ENCODE results near the gene CSDE1.

Gene CSDE1

DNA sequence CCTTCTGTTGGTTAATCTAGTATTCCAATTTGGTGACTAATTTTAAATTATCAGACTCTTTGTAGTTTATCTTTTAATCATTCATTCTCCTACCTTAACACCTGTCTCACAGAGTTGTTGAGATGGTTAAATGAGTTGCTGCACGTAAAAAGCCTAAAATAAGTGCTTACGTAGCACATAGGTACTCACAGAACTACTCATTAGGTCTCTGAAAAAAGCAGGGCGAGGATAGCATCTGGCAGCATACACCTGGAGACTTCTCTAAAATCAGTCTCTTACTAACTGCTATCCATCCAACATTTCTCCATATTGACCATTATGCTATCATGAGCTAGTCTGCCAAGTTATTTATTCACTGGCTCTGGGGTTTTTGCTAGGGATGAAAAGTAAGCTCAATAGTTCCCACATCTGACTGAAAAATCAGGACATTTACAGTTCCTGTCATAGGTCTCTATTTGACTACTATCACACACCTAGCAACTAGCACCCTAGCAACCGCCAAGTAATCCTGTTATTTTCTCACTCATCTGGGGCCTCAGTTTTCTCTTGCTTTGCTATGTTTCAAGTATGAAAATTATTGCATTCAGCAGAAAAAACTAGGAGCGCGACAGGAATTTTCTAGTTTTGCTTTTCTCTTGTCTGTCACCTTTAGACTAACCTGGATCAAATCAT is 11.2 kb downstream of the CSDE1 start:
- DNase-seq: no peak

DNA sequence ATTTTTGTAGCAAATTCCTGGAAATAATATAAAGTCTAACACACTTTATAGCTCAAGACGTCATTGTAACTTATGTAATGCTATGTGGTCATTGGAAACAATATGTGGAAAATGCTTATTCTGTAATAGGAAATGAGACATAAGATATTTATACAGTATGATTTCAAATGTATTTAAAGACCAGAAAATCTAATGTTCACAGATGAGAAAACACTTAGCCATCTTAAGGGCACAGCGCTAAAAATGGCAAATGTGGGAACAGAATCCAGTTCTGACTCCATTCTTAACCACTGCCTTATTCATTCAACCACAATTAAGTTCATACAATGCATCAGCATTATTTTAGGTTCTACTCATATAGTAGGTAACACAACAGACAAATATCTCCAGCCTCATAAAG is 12.5 kb downstream of the CSDE1 start:
- no peak for DNase-seq

DNA sequence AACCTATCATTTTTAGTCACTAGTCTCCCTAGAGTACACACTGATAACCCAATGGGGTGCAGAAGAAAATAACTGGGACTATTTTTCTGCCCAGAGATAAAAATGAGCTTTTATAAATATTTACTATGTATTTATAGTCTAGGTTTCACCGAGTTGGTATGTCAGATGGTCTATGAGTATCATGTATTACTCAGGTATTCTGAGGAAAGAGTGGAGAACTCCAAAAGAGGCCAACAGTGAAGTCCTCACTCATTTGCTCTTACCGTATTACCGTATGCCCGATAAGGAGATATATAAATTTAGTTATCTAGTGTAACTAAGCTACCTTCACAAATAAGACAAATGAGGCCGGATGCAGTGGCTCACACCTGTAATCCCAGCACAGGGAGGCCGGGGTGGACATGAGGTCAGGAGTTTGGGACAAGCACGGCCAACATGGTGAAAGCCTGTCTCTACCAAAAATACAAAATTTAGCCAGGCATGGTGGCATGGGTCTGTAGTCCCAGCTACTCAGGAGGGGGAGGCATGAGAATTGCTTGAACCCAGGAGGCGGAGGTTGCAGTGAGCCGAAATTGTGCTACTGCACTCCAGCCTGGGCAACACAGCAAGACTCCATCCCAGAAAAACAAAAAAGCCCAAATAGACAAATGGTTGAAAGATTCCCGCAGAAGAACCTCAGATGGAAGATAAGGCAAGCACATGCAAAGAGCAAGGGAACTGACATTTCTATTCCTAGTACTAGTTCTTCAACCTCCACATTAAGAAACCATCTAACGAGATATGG is 15.6 kb downstream of the CSDE1 start:
- no peak for DNase-seq

DNA sequence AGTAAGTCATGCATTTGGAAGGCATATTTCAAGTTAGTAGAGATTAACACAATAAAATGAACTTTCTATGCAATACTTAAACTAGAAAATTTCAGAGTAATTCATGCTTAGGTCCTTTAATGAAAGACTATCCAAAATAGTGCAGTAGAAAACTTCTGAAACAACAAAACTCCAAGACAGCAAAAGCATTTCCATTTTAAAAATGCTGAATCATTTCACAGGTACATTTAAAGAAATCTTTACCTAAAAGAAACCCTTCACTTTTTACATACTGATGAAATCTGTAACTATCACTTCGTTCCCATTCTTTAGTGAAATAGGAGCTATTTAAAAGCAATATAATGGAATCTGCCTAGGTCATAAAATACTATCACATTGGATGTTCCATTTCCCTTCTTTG is 17.5 kb downstream of the CSDE1 start:
- DNase-seq: no peak

DNA sequence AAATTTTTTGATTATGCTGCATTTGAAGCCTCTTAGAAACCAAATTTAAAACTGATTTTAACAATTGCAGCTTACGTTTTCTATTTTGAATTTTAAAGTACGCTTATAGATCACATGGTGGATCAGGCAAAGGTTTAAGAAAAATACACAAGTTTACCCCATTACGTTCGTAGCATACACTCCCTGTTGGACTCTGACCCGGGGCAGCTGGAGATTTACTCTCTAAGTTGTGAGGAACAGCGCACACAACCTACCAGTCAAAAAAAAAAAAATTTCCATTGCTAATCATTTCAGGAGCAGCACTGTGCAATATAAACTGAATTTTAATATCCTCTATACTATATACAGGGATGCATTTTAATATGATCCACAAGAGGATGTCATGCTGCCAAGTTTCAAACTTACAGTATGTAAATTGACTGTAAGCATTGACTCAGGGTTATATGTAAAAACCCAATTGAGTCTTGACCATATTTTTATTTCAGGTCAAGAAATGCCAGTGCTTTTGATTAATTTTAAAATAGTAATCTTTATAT is 20.4 kb downstream of the CSDE1 start:
- no peak for DNase-seq

DNA sequence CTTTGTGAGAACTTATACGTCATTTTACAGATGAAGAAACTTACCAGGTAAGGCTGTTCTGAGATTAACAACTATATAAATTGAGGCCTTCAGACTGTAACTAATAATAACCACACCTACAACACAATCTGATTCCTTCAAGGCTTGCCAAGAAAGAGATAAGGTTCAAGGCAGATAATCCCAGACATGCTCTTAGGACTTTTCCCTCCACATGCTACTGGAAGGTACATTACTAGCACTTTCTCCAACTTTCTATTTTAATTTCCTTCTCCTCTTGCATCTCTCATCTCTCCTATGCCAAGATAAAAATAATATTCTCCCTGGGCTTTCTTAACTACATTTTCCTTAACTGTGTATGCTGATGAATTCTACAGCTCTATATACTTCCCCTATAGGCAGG is 22.3 kb downstream of the CSDE1 start:
- DNase-seq: no peak

DNA sequence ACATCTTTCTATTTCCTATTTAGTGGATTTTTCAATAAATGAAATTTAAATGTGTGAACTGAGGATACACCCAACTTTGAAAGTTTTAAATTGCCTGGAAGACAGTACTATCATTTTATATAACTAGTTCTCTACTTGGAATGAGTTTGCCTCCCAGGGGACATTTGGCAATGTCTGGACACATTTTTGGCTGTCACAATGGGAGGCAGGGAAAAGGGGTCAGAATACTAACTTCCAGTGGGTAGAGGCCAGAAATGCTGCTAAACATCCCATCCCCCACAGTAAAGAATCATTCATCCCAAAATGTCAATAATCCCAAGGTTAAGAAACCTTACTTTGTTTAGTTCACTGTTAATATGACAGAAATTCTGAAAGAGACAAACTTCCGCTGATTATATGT is 28.0 kb downstream of the CSDE1 start:
- no peak for DNase-seq

DNA sequence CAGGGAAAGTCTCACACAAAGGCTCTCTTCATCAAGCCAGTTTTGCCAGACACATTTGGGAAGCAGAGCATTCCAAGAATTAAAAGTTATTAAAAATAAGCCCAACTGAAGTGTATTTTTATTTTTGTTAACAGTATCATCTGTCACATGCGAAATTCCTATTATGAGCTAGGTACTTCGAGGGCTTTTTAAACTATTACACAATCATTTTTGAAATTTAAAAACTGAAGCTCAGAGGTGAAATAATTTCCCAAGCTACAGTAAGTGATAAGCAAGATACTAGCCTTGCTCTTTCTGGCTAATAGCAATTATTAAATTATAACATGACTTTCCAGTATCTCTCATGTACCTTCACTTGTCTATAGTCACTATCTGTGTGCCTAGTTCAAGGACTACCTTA is 29.2 kb downstream of the CSDE1 start:
- no peak for DNase-seq

DNA sequence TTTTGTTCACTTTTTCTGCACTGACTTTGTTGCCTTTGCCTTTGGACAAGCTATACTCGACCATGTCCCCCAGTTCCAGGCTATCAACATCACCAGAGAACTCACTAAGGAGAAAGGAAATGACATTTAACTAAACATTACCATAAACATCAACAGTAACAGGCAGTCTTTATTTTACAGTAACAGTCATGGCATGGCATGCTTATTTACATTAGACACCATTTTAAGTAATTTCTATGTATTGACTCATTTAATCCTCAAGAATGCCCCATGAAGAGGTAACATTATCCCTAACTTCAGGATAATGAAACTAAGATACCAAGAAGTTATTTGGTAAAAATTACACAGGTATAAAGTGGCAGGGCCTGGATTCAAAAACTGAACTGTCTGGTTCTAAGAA is 32.6 kb downstream of the CSDE1 start:
- DNase-seq: no peak

DNA sequence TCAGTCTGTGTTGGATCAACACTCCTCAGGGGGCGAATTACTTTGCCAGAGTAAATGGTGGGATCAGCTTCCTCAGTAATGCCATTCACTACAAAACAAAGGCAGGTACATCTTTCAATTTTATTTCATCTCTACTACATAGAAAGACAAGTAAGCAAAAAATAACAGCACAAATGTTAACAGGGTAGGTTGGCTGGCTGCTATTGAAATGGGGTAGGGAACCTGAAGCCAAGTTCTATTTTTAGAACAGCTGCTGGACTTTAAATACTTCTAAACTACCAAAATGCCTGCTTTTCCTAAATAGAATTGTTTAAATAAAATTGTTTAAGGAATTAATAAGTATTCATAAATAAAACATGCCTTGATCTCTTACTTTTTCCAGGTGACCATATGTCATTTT is 33.9 kb downstream of the CSDE1 start:
- DNase-seq: no peak

DNA sequence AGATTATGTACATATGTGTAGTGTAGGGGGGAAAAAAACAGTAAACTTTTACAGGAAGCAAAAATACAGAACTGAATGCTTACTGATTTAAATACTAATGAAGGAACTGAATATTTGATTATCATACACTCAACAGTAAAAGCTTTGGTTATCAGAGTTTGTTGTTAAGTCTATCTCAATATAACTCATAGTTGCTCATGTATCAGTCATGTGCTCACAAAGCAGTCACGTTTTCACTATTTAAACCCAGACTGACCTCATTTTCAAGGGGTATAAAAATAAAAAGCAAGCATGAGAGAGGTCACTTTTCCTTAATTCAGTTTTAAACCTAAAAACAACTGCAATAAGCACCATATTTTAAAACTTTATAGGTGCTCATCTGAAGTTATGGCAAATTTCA is 34.3 kb downstream of the CSDE1 start:
- DNase-seq: no peak

DNA sequence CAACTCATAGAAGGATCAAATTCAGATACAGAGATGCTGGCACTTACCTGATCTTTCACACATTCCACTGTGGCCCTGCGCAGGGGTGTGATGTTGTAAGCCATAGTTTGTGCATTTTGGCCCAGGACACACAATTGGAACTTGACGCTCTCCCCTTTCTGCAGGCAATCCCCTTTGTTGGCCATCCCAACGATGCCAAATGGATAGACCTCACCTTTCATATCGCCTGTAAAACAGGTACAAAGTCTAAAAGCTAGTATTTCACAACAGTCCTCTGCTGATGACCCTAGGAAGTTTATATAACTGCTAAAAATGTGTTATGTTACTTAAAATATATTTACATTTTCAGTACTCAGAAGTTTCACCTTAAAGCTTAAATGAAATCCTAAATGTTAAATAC is 37.3 kb downstream of the CSDE1 start:
- DNase-seq: no peak

DNA sequence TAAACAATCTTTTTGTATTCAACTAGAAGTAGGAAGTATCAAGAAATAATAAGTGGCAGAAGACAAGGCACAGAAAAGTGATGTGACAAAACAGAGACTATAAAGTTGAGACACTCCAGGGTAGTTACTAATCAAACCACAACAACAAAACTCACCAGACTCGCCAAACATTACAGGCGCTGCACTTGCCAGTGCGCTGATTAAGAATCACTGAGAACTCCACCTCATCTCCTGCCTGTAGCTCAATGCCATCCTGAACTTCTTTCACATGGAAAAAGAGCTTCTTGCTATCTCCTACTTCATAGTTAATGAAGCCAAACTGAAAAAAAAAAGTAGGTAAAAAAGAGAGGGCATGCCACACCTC is 38.4 kb downstream of the CSDE1 start:
- DNase-seq: no peak

DNA sequence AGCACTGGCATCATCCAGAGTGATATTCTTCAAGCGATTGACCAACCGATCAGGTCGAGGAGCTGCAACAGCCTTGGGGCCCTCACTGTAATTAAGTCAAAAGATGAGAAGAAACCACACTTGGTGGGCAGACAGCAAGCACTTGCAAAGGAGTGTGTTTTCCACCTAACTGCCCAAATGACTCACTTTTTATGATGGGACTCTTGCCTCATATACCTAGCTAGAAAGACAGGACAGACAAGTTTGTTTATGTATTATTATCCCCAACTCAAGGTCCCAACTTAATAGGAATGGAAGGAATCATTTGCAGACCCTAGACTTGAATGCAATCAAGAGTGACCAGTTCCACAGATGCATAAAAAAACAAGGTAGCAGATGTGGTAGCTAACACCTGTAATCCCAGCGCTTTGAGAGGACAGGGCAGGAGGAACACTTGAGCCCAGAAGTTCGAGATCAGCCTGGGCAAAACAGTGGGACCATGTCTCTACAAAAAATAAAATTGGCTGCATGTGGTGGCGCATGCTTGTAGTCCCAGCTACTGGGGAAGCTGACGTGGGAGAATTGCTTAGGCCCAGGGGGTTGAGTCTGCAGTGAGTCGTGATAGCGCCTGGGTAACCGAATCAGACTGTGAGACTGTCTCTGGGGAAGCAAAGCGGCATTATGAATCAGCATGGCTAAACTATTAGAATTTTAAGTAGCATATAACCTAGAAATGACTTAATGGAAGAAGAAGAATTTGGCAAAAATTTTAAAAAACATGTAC is 38.9 kb downstream of the CSDE1 start:
- no peak for DNase-seq

DNA sequence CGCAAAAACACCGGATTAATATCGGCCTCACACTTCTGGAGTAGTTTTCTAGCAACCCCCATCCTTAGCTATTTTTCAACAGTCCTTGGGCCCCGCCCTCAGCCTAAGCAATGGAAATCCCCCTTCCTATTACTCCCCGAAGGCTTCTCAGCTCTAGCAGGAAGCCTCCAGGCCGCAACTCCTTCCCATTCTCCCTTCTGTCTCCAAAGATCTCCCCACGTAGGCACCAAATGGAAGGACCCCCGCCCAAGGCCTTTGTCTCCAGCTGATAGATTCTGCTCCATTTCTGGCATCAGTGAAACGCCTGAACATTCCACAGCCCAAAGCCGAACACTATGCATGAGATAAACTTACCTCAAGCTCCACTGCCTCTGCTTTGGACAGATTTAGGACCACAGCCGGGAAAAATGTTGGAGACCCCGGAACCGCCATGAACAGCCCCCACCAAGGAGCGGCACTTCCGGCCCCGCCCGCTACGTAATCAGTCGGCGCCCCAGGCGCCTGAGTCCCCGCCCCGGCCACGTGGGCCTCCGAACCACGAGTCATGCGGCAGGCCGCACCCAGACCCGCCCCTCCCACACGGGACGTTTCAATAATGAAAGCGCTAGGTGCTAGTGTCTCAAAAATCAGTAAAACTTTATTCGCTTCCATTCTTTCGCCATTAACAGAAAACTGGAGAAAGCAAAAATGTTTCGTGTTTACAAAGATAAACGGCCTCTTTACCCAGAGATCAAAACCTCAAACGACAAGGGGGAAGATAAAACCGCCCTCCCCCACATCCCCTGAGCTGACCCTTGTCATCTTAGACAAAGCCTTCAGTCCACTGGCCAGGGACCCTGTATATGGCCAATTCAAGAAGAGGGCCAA is 41.2 kb downstream of the CSDE1 start, which contains the start of gene NRAS:
Gene NRAS (minus strand): TSS at position 468 of the 867 bp plus-strand sequence. CDS start 611 bp downstream, outside the sequence.
- peak; percentile 1 for DNase-seq

DNA sequence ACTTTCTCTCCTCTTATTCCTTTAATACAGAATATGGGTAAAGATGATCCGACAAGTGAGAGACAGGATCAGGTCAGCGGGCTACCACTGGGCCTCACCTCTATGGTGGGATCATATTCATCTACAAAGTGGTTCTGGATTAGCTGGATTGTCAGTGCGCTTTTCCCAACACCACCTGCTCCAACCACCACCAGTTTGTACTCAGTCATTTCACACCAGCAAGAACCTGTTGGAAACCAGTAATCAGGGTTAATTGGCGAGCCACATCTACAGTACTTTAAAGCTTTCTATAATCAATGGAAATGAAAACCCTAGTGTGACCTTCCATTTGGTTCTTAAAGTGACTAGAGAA is 41.9 kb downstream of the CSDE1 start:
- no peak for DNase-seq

DNA sequence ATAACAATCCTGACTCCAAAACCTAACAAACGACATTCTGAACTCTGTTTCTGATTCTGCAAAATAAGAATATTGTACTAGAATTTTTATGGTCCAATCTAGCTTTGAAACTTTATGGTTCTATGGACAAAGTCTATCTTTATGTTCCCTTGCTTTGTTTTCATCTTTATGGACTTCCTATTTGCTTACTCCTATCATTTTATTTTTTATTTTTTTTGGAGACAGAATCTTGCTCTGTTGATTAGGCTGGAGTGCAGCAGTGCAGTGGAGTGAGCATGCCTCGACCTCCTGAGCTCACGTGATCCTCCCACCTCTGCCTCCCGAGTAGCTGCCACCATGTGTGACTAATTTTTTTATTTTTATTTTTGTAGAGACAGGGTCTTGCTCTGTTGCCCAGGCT is 44.8 kb downstream of the CSDE1 start:
- DNase-seq: no peak

DNA sequence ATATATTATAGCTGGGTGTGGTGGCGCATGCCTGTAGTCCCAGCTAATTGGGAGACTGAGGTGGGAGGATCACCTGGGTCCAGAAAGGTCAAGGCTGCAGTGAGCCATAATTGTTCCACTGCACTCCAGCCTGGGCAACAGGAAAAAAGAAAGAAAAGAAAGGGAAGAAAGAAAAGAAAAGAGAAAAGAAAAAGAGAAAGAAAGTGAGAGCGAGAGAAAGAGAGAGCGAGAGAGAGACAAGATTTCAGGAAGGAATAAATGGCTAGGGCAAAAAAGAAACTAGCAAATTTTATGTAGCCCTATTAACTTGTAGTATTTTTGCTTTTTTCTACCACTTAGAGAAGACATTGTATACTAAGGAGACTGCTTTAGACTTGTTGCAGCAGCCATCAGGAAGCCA is 47.4 kb downstream of the CSDE1 start:
- DNase-seq: no peak

DNA sequence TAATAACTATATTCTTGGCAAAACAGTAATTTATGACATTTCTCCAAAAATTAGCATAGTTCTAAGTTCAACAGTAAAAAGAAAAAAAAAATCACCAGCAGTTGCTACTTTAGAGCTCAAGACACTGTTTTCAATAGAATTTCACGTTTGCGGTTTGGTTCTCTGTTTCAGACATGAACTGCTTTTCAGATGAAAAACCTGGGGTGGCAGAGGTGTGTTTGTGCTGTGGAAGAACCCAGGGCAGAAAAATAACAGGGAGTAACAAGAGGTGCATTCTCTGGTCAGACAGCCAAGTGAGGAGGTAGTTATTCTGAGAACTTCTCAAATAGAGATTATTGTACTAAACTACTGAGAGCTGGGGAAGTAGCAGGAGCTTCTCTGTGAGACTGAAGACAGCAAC is 50.2 kb downstream of the CSDE1 start:
- no peak for DNase-seq

DNA sequence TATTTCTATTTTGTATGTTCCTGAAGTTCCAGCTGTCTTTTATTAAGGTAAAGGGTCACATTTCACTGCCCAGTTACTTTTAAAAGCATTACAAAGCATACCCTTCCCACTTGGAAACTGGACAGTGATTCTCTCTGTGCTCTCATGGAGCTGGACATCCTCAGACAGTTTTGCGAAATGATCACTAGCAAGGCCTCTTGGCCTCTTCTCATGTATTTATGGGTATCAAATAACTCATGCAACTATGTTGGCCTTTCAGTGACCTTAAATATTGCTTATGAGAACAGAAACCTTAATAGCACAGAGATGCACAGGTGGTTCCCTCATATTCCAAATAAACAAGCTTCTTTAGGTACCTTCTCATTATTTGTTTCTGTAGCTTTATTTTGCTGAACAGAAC is 54.5 kb downstream of the CSDE1 start:
- no peak for DNase-seq

DNA sequence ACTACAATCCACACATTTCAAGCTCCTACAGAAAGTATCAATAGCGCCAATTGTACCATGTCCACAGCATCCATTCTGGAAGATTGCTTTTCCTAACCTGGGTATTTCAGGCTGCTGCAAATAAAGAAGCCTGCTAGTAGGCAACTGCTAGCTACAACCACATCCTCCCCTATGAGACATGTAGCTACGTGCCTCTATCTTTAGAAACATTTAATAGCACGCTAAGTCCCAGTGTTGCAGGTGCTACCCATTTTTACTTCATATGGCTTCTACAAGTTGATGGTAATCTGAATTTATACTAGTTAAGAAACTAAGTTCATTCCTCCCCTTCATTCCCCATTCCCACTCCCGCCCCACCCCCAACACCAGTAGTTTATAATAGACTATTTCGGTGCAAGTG is 55.0 kb downstream of the CSDE1 start:
- DNase-seq: no peak

DNA sequence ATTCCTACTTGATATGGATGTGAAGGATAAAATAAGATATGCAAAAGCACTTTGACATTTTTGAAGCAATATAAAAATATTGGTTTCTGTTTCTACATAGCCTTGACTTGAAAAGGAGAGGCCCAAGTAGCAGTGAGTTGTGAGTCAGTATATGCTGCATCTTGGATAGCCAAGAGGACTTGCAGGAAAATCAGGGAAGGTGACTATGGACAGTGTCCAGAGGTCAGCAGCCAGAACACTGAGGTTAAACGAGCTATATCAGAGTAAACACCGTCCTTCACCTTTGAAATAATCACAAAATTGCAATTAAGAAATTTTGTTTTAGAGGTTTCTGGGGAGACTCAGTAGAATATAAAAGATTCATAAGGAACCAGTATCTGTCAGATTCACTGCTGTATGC is 55.9 kb downstream of the CSDE1 start:
- DNase-seq: no peak

DNA sequence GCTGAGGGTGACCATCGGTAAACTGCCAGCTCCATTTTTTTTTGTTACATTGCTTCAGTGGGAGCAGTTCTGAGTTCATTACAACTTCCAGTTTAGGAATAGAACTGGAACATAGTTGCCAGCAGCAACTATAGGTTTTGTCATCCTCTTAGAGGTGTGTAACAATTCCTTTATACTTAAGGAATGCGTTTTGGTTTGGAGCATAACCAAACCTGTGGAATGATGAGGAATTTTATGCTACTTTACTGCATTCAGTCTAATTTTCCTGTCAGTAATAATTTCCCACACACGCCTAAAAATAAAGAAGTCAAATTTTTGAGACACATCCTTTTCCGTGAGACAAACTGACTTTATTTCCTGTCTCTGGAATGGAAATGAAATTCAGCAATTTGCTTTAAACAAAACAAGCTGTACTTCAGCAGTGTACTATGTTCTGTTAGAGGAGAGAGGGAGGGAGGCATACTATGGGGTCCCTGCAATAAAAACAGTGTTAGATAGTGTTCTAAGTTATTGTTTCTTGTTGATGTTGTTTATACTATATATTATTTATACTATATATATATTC is 57.7 kb downstream of the CSDE1 start:
- no peak for DNase-seq

All from NCI-H2081 treated with DMSO at 0.1 percent for 48 hours (cell line).